ENCODE measurements around the gene BRD2. TPM values are rescaled to one million over a fixed set of nuclear protein-coding genes. Genes with fewer than 3 reads are reported as not detected.

The BRD2 gene
- total RNA-seq, 4 donors from 2014 or later, result 83.0 to 154 (median 96.1) TPM

- no peak for TF ChIP-seq CTCF (IDR thresholded peaks at IDR 0.05; ENCODE audit: low read depth)
Observed at GRCh38 chr6:32936239-32937152, 31.9 kb upstream of the BRD2 start.

GRCh38 chr6:32937230-32937633 is 31.2 kb upstream of the BRD2 start:
- TF ChIP-seq CTCF (IDR thresholded peaks at IDR 0.05; ENCODE audit: low read depth), result no peak

- TF ChIP-seq CTCF (IDR thresholded peaks at IDR 0.05; ENCODE audit: low read depth), result no peak
Observed at GRCh38 chr6:32938494-32938893, 29.9 kb upstream of the BRD2 start.

- TF ChIP-seq CTCF (IDR thresholded peaks at IDR 0.05; ENCODE audit: low read depth), result no peak
Observed at GRCh38 chr6:32940656-32941213, 27.7 kb upstream of the BRD2 start, which contains the start of gene HLA-DMB. TSS of gene HLA-DMB (minus strand) at chr6:32941028. CDS start at chr6:32940807, 221 bp downstream.

- no peak for TF ChIP-seq CTCF (IDR thresholded peaks at IDR 0.05; ENCODE audit: low read depth)
Observed at GRCh38 chr6:32941214-32941768, 27.1 kb upstream of the BRD2 start.

- no peak for TF ChIP-seq CTCF (IDR thresholded peaks at IDR 0.05; ENCODE audit: low read depth)
Observed at GRCh38 chr6:32943864-32944649, 24.3 kb upstream of the BRD2 start.
